HEK293 (cell line): ENCODE results near the gene HLA-DMB.

Experiments
- CTCF ChIA-PET: fragments of 350-600 bp; formaldehyde crosslinking; extraction: SDS; loops from one replicate; lab custom pipeline; 2021; ENCODE audit warnings: antibody characterized with exemption; lab: Yijun Ruan, JAX
- POLR2A ChIA-PET: fragments of 300-600 bp; formaldehyde crosslinking; extraction: SDS; loops from one replicate; lab custom pipeline; 2020; ENCODE audit warnings: antibody characterized with exemption, inconsistent platforms; lab: Yijun Ruan, JAX
- H3K27ac ChIP-seq: fragments of 200-500 bp; sonication (Bioruptor generic); 2 replicates; pipeline ENCODE4 v1.5.1; 2014; ENCODE audit warnings: low read depth, low read length, control low read depth, inconsistent platforms; ENCODE audit errors: extremely low read depth
- H3K36me3 ChIP-seq, 2 experiments: fragments of 200-500 bp in 1 of 2; sonication (Bioruptor generic) in 1 of 2; 1 replicate in 1 of 2; 2 replicates in 1 of 2; pipeline ENCODE4 v1.5.1; 2014 to 2017; ENCODE audit warnings: inconsistent platforms in 2 of 2, low read length in 2 of 2; ENCODE audit not compliant: control insufficient read depth in 2 of 2, insufficient read depth in 1 of 2
- H3K4me1 ChIP-seq: fragments of 200-500 bp; sonication (Bioruptor generic); 2 replicates; pipeline ENCODE4 v1.5.1; 2014; ENCODE audit warnings: mild to moderate bottlenecking, low read length, inconsistent platforms; ENCODE audit not compliant: control insufficient read depth, insufficient read depth
- H3K4me3 ChIP-seq: 2 replicates; pipeline ENCODE4 v1.5.1; 2011; ENCODE audit warnings: low read depth, mild to moderate bottlenecking, control low read depth, low read length, moderate library complexity
- H3K9me3 ChIP-seq: fragments of 200-500 bp; sonication (Bioruptor generic); 2 replicates; pipeline ENCODE4 v1.5.1; 2014; ENCODE audit warnings: low read depth, low read length, inconsistent platforms; ENCODE audit not compliant: control insufficient read depth, insufficient read depth
- BCL11B ChIP-seq: fragments of 450-650 bp; formaldehyde crosslinking; IDR thresholded peaks from 2 replicates; pipeline ENCODE4 v1.5.1; 2016; ENCODE audit warnings: low read depth, missing biosample characterization, missing genetic modification characterization
- GLIS2 ChIP-seq: fragments of 450-650 bp; formaldehyde crosslinking; IDR thresholded peaks from 2 replicates; pipeline ENCODE4 v1.5.1; 2016; ENCODE audit warnings: missing biosample characterization, missing genetic modification characterization
- KLF7 ChIP-seq: fragments of 450-650 bp; formaldehyde crosslinking; IDR thresholded peaks from 2 replicates; pipeline ENCODE4 v1.5.1; 2016; ENCODE audit warnings: missing biosample characterization, missing genetic modification characterization, borderline replicate concordance
- SCRT2 ChIP-seq: fragments of 450-650 bp; formaldehyde crosslinking; IDR thresholded peaks from 2 replicates; pipeline ENCODE4 v1.5.1; 2016; ENCODE audit warnings: missing biosample characterization, missing genetic modification characterization
- SP3 ChIP-seq: fragments of 450-650 bp; formaldehyde crosslinking; IDR thresholded peaks from 2 replicates; pipeline ENCODE4 v1.5.1; 2016; ENCODE audit warnings: missing biosample characterization, missing genetic modification characterization
- YY1 ChIP-seq: fragments of 450-650 bp; formaldehyde crosslinking; IDR thresholded peaks from 2 replicates; pipeline ENCODE4 v1.5.1; 2018; ENCODE audit warnings: missing biosample characterization, missing genetic modification characterization
- ZBTB1 ChIP-seq: fragments of 450-650 bp; formaldehyde crosslinking; IDR thresholded peaks from 2 replicates; pipeline ENCODE4 v1.5.1; 2016; ENCODE audit warnings: missing biosample characterization, missing genetic modification characterization
- ZBTB10 ChIP-seq: fragments of 450-650 bp; formaldehyde crosslinking; IDR thresholded peaks from 2 replicates; pipeline ENCODE4 v1.5.1; 2016; ENCODE audit warnings: missing biosample characterization, missing genetic modification characterization
- ZBTB44 ChIP-seq: fragments of 450-650 bp; IDR thresholded peaks from 2 replicates; pipeline ENCODE4 v1.5.1; 2018; ENCODE audit warnings: missing biosample characterization, mild to moderate bottlenecking, missing genetic modification characterization
- ZNF148 ChIP-seq: fragments of 450-650 bp; formaldehyde crosslinking; IDR thresholded peaks from 2 replicates; pipeline ENCODE4 v1.5.0; 2017; ENCODE audit warnings: missing biosample characterization, missing genetic modification characterization, borderline replicate concordance
- ZNF292 ChIP-seq: fragments of 450-650 bp; formaldehyde crosslinking; IDR thresholded peaks from 2 replicates; pipeline ENCODE4 v1.5.1; 2016; ENCODE audit warnings: low read depth, missing biosample characterization, missing genetic modification characterization, borderline replicate concordance
- ZNF350 ChIP-seq: fragments of 450-650 bp; formaldehyde crosslinking; IDR thresholded peaks from 2 replicates; pipeline ENCODE4 v1.5.0; 2017; ENCODE audit warnings: missing biosample characterization, mild to moderate bottlenecking, missing genetic modification characterization
- ZNF423 ChIP-seq: fragments of 450-650 bp; formaldehyde crosslinking; IDR thresholded peaks from 2 replicates; pipeline ENCODE4 v1.5.1; 2016; ENCODE audit warnings: missing biosample characterization, missing genetic modification characterization
- ZNF426 ChIP-seq: fragments of 450-650 bp; formaldehyde crosslinking; IDR thresholded peaks from 2 replicates; pipeline ENCODE4 v1.5.1; 2017; ENCODE audit warnings: missing biosample characterization, missing genetic modification characterization, mild to moderate bottlenecking, inconsistent platforms, moderate library complexity
- ZNF449 ChIP-seq: fragments of 450-650 bp; formaldehyde crosslinking; IDR thresholded peaks from 2 replicates; pipeline ENCODE4 v1.5.1; 2017; ENCODE audit warnings: missing biosample characterization, mild to moderate bottlenecking, missing genetic modification characterization, moderate library complexity
- ZNF639 ChIP-seq: fragments of 450-650 bp; formaldehyde crosslinking; IDR thresholded peaks from 2 replicates; pipeline ENCODE4 v1.5.1; 2016; ENCODE audit warnings: missing biosample characterization, missing genetic modification characterization
- ZNF645 ChIP-seq: fragments of 450-650 bp; formaldehyde crosslinking; IDR thresholded peaks from 2 replicates; pipeline ENCODE4; 2016; ENCODE audit warnings: missing biosample characterization, missing genetic modification characterization
- ZNF664 ChIP-seq: fragments of 450-650 bp; formaldehyde crosslinking; IDR thresholded peaks from 2 replicates; pipeline ENCODE4 v1.5.1; 2016; ENCODE audit warnings: missing biosample characterization, missing genetic modification characterization
- ZNF747 ChIP-seq: fragments of 450-650 bp; formaldehyde crosslinking; IDR thresholded peaks from 2 replicates; pipeline ENCODE4 v1.5.1; 2016; ENCODE audit warnings: missing biosample characterization, missing genetic modification characterization
- ZNF792 ChIP-seq: fragments of 450-650 bp; formaldehyde crosslinking; IDR thresholded peaks from 2 replicates; pipeline ENCODE4 v1.5.1; 2016; ENCODE audit warnings: missing biosample characterization, missing genetic modification characterization
- ZSCAN16 ChIP-seq: fragments of 450-650 bp; formaldehyde crosslinking; IDR thresholded peaks from 2 replicates; pipeline ENCODE4 v1.5.1; 2016; ENCODE audit warnings: missing biosample characterization, missing genetic modification characterization

Gene HLA-DMB

GRCh38 chr6:32972353-32973143 lies 31.7 kb upstream of the HLA-DMB start:
- ChIA-PET CTCF (interaction anchor here (0.7 to 18.0 kb wide), 12 partner anchors 10 to 1078 kb away, joined by 3 to 344 read pairs (median 7); partner anchors contain the start of gene HLA-DMA), POLR2A (interaction anchor here (0.5 to 11.3 kb wide), 86 partner anchors 10 to 1820 kb away, joined by 3 to 405 read pairs (median 6); partner anchors contain the start of genes AGPAT1, ATF6B, B3GALT4 and BAG6)
- Histone ChIP-seq H3K4me1 (peaks cover 22% of the 10 kb centered on the region), H3K36me3 (peaks cover 40 to 67% of the 10 kb centered on the region in 2 experiments), H3K9me3 (no peaks in the 10 kb centered on the region), H3K27ac (peak overlapping the region; percentile 99), H3K4me3 (peak overlapping the region; percentile 97)
- TF ChIP-seq BCL11B (tag by site-specific recombination) = peak; percentile 8; the same call in 1 of the 2 replicates
- no peak for TF ChIP-seq ZNF148
- no peak for TF ChIP-seq ZNF449 (tag by site-specific recombination)
- no peak; the same call in none of the 2 replicates for TF ChIP-seq SP3
- no peak for TF ChIP-seq ZNF664 (tag by site-specific recombination)
- TF ChIP-seq ZNF423 = no peak; the same call in 1 of the 2 replicates
- no peak for TF ChIP-seq ZNF639 (tag by site-specific recombination)
- no peak for TF ChIP-seq ZBTB1
- no peak for TF ChIP-seq ZNF350
- TF ChIP-seq ZSCAN16 (tag by site-specific recombination) = no peak
- peak; percentile 100 for TF ChIP-seq ZNF645 (tag by site-specific recombination)
- TF ChIP-seq KLF7 (tag by site-specific recombination) = peak; percentile 0; the same call in 1 of the 2 replicates
- peak; percentile 59; the same call in 1 of the 2 replicates for TF ChIP-seq ZNF747 (tag by site-specific recombination)
- peak; percentile 1; the same call in 1 of the 2 replicates for TF ChIP-seq ZBTB44
- no peak; the same call in 1 of the 2 replicates for TF ChIP-seq SCRT2 (tag by site-specific recombination)
- peak; percentile 10 for TF ChIP-seq ZNF426 (tag by site-specific recombination)
- peak; percentile 48 for TF ChIP-seq GLIS2
- TF ChIP-seq ZNF792 (tag by site-specific recombination) = no peak
- TF ChIP-seq ZNF292 = no peak
- TF ChIP-seq ZBTB10 (tag by site-specific recombination) = peak; percentile 64
- TF ChIP-seq YY1 (tag by site-specific recombination) = peak; percentile 88
